Gastrocnemius medialis (tissue), 4 donors: Measurements from ENCODE around the gene CPZ. TPM values are rescaled to one million over a fixed set of nuclear protein-coding genes. Genes with fewer than 3 reads are reported as not detected.

Experiments used
- ATAC-seq, 2 donors: fragments of 150-250 bp; one replicate each; pipeline ENCODE4 v1.9.1; 2016
- DNase-seq, 2 donors: peaks; one replicate each; pipeline ENCODE4 v3.0.0-alpha.2; 2019
- H3K27ac ChIP-seq, 4 donors: fragments of 200-600 bp; sonication (generic); 1 replicate in 1 of 4; 2 replicates in 3 of 4; pipeline ENCODE4 v1.5.1; 2016 to 2018; ENCODE audit warnings: mild to moderate bottlenecking in 2 of 4, moderate library complexity in 1 of 4
- H3K27me3 ChIP-seq, 3 donors: fragments of 200-600 bp; sonication (generic) in 2 of 3; 1 replicate in 1 of 3; 2 replicates in 2 of 3; pipeline versions ENCODE4 v1.5.1 to v1.6.0; 2016 to 2019; ENCODE audit warnings: mild to moderate bottlenecking in 1 of 3, moderate library complexity in 1 of 3
- H3K36me3 ChIP-seq, 2 donors: fragments of 200-600 bp; sonication (generic) in 1 of 2; one replicate each; pipeline ENCODE4 v1.5.1; 2017 to 2018
- H3K4me1 ChIP-seq, 2 donors: fragments of 200-600 bp; sonication (generic) in 1 of 2; one replicate each; pipeline ENCODE4 v1.5.1; 2016 to 2017; ENCODE audit warnings: mild to moderate bottlenecking in 2 of 2
- H3K4me3 ChIP-seq, 4 donors: fragments of 200-600 bp; sonication (generic) in 3 of 4; 1 replicate in 1 of 4; 2 replicates in 3 of 4; pipeline ENCODE4 v1.5.1; 2016 to 2019; ENCODE audit warnings: mild to moderate bottlenecking in 2 of 4
- H3K9me3 ChIP-seq, 3 donors: fragments of 200-600 bp; sonication (generic) in 2 of 3; 1 replicate in 1 of 3; 2 replicates in 2 of 3; pipeline ENCODE4 v1.5.1; 2016 to 2019
- POLR2A ChIP-seq, 2 donors: fragments of 450-650 bp; IDR thresholded peaks; one replicate each; pipeline ENCODE4 v1.6.1; 2017; ENCODE audit warnings: antibody characterized with exemption in 2 of 2, mild to moderate bottlenecking in 2 of 2, moderate library complexity in 2 of 2
- in situ Hi-C, 4 donors: fragments of 200-750 bp; cut with MboI; loops; one replicate each; pipeline versions ENCODE4 v1.15.0 to v1.8.0; 2017; ENCODE audit warnings: low sequenced_read_pairs in 4 of 4
- intact Hi-C: fragments of 100-400 bp; cut with DNase I; formaldehyde crosslinking; loops from one replicate; pipeline ENCODE4 v1.15.1; 2023; ENCODE audit warnings: low total_unique reads
- total RNA-seq, 4 donors: library from RNA; depleted of rRNA; stranded (reverse); fragments of >200 nt; gene quantifications; one replicate each; pipeline versions ENCODE4 v1.1.0 to v1.2.3, GENCODE V29; 2016
- TF ChIP-seq, protein P1 (sequence below), 5 experiments: fragments of 450-650 bp in 3 of 5; fragments of 200-600 bp in 2 of 5; sonication (generic) in 2 of 5; IDR thresholded peaks in 4 of 5; conservative IDR thresholded peaks in 1 of 5; 1 replicate in 4 of 5; 2 replicates in 1 of 5; pipeline ENCODE4 v1.5.1; 2016 to 2019; ENCODE audit warnings: antibody characterized with exemption in 5 of 5, mild to moderate bottlenecking in 3 of 5, moderate library complexity in 3 of 5

CPZ gene
- total RNA-seq, 4 donors from 2014 or later = not detected

DNA sequence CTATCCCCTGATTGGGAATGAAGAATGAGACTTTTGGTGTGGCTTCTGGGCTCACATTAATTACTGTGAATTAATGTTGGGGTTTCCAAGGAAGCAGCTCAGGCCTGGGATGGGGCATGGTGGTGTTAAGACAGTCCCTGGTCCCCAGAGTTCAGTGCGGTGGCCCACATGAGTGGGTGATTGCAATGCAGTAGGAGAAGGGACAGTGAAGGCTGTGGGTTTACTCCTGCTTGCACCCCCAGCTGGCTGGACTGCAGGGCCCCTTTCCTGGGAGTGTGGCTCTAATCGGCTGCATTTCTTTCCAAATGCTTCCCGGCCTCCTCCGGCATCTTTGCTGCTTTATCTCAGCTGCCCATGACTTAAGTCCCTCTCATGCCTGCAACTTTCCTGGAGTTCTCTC lies 40.5 kb upstream of the CPZ start:
- TF ChIP-seq POLR2A (IDR thresholded peaks at IDR 0.05) = no peak
- TF ChIP-seq, protein P1, sequence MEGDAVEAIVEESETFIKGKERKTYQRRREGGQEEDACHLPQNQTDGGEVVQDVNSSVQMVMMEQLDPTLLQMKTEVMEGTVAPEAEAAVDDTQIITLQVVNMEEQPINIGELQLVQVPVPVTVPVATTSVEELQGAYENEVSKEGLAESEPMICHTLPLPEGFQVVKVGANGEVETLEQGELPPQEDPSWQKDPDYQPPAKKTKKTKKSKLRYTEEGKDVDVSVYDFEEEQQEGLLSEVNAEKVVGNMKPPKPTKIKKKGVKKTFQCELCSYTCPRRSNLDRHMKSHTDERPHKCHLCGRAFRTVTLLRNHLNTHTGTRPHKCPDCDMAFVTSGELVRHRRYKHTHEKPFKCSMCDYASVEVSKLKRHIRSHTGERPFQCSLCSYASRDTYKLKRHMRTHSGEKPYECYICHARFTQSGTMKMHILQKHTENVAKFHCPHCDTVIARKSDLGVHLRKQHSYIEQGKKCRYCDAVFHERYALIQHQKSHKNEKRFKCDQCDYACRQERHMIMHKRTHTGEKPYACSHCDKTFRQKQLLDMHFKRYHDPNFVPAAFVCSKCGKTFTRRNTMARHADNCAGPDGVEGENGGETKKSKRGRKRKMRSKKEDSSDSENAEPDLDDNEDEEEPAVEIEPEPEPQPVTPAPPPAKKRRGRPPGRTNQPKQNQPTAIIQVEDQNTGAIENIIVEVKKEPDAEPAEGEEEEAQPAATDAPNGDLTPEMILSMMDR (IDR thresholded peaks at IDR 0.05 in 4 of 5, conservative IDR thresholded peaks at IDR 0.05 in 1 of 5) = no peak

GRCh38 chr4:8552581-8553205 lies 39.9 kb upstream of the CPZ start:
- no peak for ATAC-seq
- H3K4me1 ChIP-seq = no peaks in the 10 kb centered on the region
- intact Hi-C loops (no loop called here), in situ Hi-C loops (no loop called here)
- no peak overlapping the region for H3K4me3 ChIP-seq
- H3K27me3 ChIP-seq = no peaks in the 10 kb centered on the region
- DNase-seq = no peak
- H3K36me3 ChIP-seq = no peaks in the 10 kb centered on the region
- TF ChIP-seq POLR2A (IDR thresholded peaks at IDR 0.05) = no peak
- TF ChIP-seq, protein P1 (IDR thresholded peaks at IDR 0.05 in 4 of 5, conservative IDR thresholded peaks at IDR 0.05 in 1 of 5) = no peak
- no peak overlapping the region for H3K27ac ChIP-seq
- no peaks in the 10 kb centered on the region for H3K9me3 ChIP-seq

More for the DNA sequence above, 40.5 kb upstream of the CPZ start:
- no peaks in the 10 kb centered on the region for H3K9me3 ChIP-seq
- in situ Hi-C loops = no loop called here
- no peaks in the 10 kb centered on the region for H3K4me1 ChIP-seq
- no peak overlapping the region for H3K27ac ChIP-seq
- intact Hi-C loops = no loop called here
- DNase-seq = no peak
- H3K4me3 ChIP-seq = no peak overlapping the region
- ATAC-seq = no peak
- no peaks in the 10 kb centered on the region for H3K27me3 ChIP-seq
- no peaks in the 10 kb centered on the region for H3K36me3 ChIP-seq

DNA sequence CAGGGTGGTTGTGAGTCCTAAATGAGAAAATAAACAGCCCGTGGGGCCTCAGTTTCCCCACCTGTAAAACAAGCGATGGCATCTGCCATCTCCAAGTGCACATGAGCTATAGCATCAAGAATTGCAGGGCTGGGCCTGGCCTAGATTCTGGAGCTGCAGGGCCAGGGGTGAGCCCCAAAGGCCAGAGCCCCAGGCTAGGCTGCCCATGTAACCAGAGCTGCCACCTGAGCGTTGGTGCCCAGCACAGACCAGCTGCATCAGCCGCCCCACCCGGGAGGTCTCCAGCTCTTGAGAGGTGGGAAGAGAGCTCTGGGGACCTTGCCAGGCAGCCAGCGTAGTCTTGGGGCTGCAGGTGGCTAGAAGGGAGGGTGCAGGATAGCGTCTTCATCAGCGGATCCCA lies 39.3 kb upstream of the CPZ start:
- intact Hi-C loops = no loop called here
- no peak overlapping the region for H3K27ac ChIP-seq
- H3K27me3 ChIP-seq = no peaks in the 10 kb centered on the region
- H3K9me3 ChIP-seq = no peaks in the 10 kb centered on the region
- H3K36me3 ChIP-seq = no peaks in the 10 kb centered on the region
- ATAC-seq (no peak), DNase-seq (no peak)
- TF ChIP-seq POLR2A (IDR thresholded peaks at IDR 0.05) = no peak
- TF ChIP-seq, protein P1 (IDR thresholded peaks at IDR 0.05 in 4 of 5, conservative IDR thresholded peaks at IDR 0.05 in 1 of 5) = no peak
- in situ Hi-C loops = no loop called here
- H3K4me3 ChIP-seq = no peak overlapping the region
- no peaks in the 10 kb centered on the region for H3K4me1 ChIP-seq

- TF ChIP-seq POLR2A (IDR thresholded peaks at IDR 0.05) = no peak
- TF ChIP-seq, protein P1 (IDR thresholded peaks at IDR 0.05 in 4 of 5, conservative IDR thresholded peaks at IDR 0.05 in 1 of 5) = no peak
- Histone ChIP-seq H3K4me1 (no peaks in the 10 kb centered on the region), H3K27me3 (no peaks in the 10 kb centered on the region), H3K27ac (no peak overlapping the region), H3K4me3 (no peak overlapping the region), H3K9me3 (no peaks in the 10 kb centered on the region), H3K36me3 (no peaks in the 10 kb centered on the region)
- ATAC-seq = no peak
- in situ Hi-C loops = no loop called here
- no peak for DNase-seq
- intact Hi-C loops = no loop called here
Measured at GRCh38 chr4:8553991-8554405, 38.6 kb upstream of the CPZ start.
